ENCODE data around the gene LST1.

- TF ChIP-seq CTCF (IDR thresholded peaks at IDR 0.05) = peak in 2 of 6 experiments; percentile 12 to 37
- TF ChIP-seq POLR2A (IDR thresholded peaks at IDR 0.05) = peak in 2 of 4 donors; percentile 36 to 65
- TF ChIP-seq EP300 (IDR thresholded peaks at IDR 0.05) = peak in 1 of 4 donors; percentile 26
- TF ChIP-seq POLR2AphosphoS5 (IDR thresholded peaks at IDR 0.05) = peak; percentile 94
Measured at GRCh38 chr6:31546958-31547726, 38.9 kb upstream of the LST1 start, which contains the start of gene NFKBIL1.

Measured in upper lobe of left lung (tissue), 4 donors.